Left lung (tissue), 10 donors: ENCODE results near the gene TMEM54. TPM values are rescaled to one million over a fixed set of nuclear protein-coding genes. Genes with fewer than 3 reads are reported as not detected.

ENCODE experiments used
- ATAC-seq: fragments of 200-7000 bp; cut with Tn5 transposase; one replicate; pipeline ENCODE4 v1.9.1; 2020; ENCODE audit warnings: moderate library complexity
- DNase-seq, 4 donors: peaks; one replicate each; pipeline ENCODE4 v3.0.0-alpha.2; 2013 to 2020
- H3K27ac ChIP-seq, 2 donors: fragments of 200-600 bp; sonication (generic) in 1 of 2; one replicate each; pipeline versions ENCODE4 v1.5.0 to v1.8.0; 2020 to 2021
- H3K27me3 ChIP-seq, 2 donors: fragments of 200-600 bp; sonication (generic) in 1 of 2; one replicate each; pipeline versions ENCODE4 v1.5.0 to v1.8.0; 2020 to 2021
- H3K36me3 ChIP-seq, 2 donors: fragments of 200-600 bp; sonication (generic) in 1 of 2; one replicate each; pipeline versions ENCODE4 v1.5.0 to v1.8.0; 2020 to 2021
- H3K4me1 ChIP-seq, 2 donors: fragments of 200-600 bp; one replicate each; pipeline ENCODE4 v1.8.0; 2021
- H3K4me3 ChIP-seq, 2 donors: fragments of 200-600 bp; sonication (generic) in 1 of 2; one replicate each; pipeline versions ENCODE4 v1.5.0 to v1.8.0; 2020 to 2021; ENCODE audit warnings: mild to moderate bottlenecking in 1 of 2
- H3K9me3 ChIP-seq, 2 donors: fragments of 200-600 bp; sonication (generic) in 1 of 2; one replicate each; pipeline versions ENCODE4 v1.5.0 to v1.8.0; 2020 to 2021
- CTCF ChIP-seq, 2 donors: fragments of 200-600 bp; sonication (generic) in 1 of 2; IDR thresholded peaks; one replicate each; pipeline versions ENCODE4 v1.5.0 to v1.8.0; 2021; ENCODE audit warnings: antibody characterized with exemption in 2 of 2
- intact Hi-C, 2 donors: fragments of 100-400 bp; cut with DNase I; formaldehyde crosslinking; loops; one replicate each; pipeline versions ENCODE4 v1.11.2 to v1.14.2; 2022
- polyA plus RNA-seq, 6 donors: library from polyadenylated mRNA; unstranded; fragments of 120-200 nt; gene quantifications; one replicate each; pipeline ENCODE4 v1.2.1, GENCODE V29; 2013; ENCODE audit not compliant: insufficient read length in 6 of 6
- total RNA-seq, 2 donors: library from RNA; stranded (reverse); fragmentation: NEBNext Ultra II Directional; extraction: Animal tissue kit (Norgen Biotek cat#: 25700); gene quantifications; one replicate each; pipeline ENCODE4 v1.2.1, GENCODE V29; 2021
- donor health status: DM: no; HTN: yes; CAD: no.
- donor health status: DM: no; HTN: no; CAD: no.

Gene TMEM54
- total and polyA plus RNA-seq, 8 donors = 22.4 to 87.0 (median 23.1) TPM

DNA sequence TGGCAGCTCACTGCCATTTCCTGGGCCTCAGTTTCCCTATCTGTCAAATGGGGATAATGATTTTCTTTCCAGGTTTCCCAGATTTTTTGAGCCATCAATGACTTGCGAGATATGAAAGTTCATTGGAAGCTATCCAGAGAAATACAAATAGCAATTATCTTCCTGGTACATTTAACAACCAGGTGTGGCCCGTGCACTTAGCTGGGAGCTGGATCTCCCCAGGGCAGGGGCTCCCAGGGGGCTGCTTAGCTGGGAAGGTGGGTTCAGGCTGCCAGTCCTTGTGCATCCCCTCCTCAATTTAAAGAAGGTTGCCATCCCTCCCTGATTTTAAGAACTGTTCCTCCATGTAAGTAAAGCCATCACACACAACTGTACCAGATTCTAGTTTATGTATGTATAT lies 3.6 kb upstream of the TMEM54 start:
- no peak for TF ChIP-seq CTCF (IDR thresholded peaks at IDR 0.05)
- Histone ChIP-seq H3K27ac (no peak overlapping the region), H3K27me3 (peaks cover 5 to 54% of the 10 kb centered on the region in 2 donors), H3K36me3 (no peaks in the 10 kb centered on the region), H3K4me1 (peaks cover 7 to 11% of the 10 kb centered on the region in 2 donors), H3K9me3 (no peaks in the 10 kb centered on the region), H3K4me3 (no peak overlapping the region)
- intact Hi-C loops = no loop called here
- DNase-seq (no peak), ATAC-seq (no peak)

DNA sequence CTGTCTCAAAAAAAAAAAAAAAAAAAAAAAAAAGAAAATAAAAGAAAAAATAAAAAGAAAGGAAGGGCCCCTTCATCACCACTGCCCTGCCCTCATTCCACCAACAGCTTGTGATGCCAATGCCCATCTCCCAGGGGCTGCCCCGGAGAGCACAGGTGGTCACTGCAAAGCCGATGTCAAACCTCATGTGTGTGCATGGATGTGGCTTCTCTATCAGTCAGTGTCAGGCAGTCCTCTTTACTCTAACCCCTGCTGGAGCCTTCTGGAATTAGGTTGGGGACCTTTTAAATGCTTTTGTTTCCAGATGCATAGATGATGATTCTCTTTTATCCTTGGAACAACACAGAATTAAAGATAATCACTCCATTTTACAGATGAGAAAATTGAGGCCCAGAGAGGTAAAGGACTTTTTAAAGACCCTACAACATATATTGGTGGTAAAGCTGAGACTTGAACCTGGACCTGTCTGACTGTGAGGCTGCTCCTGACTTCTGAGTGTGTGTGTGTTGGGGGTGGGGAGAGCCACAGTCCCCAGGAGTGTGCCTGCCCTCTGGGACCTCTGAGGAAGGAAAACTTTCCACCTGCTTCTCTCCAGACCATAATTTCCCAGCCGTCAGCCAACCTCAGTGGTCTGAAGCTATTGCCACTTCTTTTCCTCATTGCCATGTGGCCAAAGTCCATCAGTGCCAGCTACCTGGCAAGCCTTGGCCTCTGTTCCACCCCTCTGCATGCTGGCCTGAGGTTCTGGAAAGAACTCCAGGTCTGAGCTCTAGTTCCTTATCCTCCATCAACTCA lies 3.0 kb upstream of the TMEM54 start:
- no peak overlapping the region for H3K27ac ChIP-seq
- H3K4me1 ChIP-seq = peaks cover 7 to 11% of the 10 kb centered on the region in 2 donors
- intact Hi-C loops = no loop called here
- no peak for TF ChIP-seq CTCF (IDR thresholded peaks at IDR 0.05)
- H3K9me3 ChIP-seq = no peaks in the 10 kb centered on the region
- DNase-seq (no peak), ATAC-seq (no peak)
- H3K36me3 ChIP-seq = no peaks in the 10 kb centered on the region
- no peak overlapping the region for H3K4me3 ChIP-seq
- peaks cover 5 to 57% of the 10 kb centered on the region in 2 donors for H3K27me3 ChIP-seq

DNA sequence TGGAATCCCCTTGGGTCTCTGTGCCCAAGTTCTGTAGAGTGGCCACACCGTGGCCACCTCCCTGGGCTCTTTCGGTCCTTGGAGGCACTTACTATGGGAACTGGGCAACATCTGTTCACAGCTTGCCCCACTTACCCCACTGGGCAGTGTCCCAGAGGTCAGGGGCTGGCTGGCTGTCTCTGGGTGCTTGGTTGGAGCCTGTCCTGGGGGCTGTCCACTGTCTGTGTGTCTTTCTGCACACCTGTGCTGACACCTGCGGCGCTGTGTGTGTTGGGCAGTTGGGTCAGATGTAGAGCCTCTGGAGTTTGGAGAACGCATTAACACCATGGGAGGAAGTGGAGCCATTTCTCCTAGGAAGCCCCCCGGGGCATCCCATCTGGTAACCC lies 1.3 kb upstream of the TMEM54 start:
- H3K27me3 ChIP-seq = peaks cover 5 to 61% of the 10 kb centered on the region in 2 donors
- H3K27ac ChIP-seq = no peak overlapping the region
- H3K4me3 ChIP-seq = no peak overlapping the region
- no peak for TF ChIP-seq CTCF (IDR thresholded peaks at IDR 0.05)
- peaks cover 7 to 11% of the 10 kb centered on the region in 2 donors for H3K4me1 ChIP-seq
- H3K36me3 ChIP-seq = no peaks in the 10 kb centered on the region
- ATAC-seq (no peak), DNase-seq (no peak)
- intact Hi-C loops = no loop called here
- H3K9me3 ChIP-seq = no peaks in the 10 kb centered on the region

- intact Hi-C loops = no loop called here
- DNase-seq = no peak
- Histone ChIP-seq H3K36me3 (no peaks in the 10 kb centered on the region), H3K4me1 (peaks cover 7 to 11% of the 10 kb centered on the region in 2 donors), H3K4me3 (peak overlapping the region; percentile 42 to 50), H3K27ac (no peak overlapping the region), H3K27me3 (peaks cover 5 to 61% of the 10 kb centered on the region in 2 donors), H3K9me3 (no peaks in the 10 kb centered on the region)
- no peak for ATAC-seq
- TF ChIP-seq CTCF (IDR thresholded peaks at IDR 0.05) = no peak
These were observed 790 bp upstream of the TMEM54 start for GRCh38 chr1:32901823-32902534.

DNA sequence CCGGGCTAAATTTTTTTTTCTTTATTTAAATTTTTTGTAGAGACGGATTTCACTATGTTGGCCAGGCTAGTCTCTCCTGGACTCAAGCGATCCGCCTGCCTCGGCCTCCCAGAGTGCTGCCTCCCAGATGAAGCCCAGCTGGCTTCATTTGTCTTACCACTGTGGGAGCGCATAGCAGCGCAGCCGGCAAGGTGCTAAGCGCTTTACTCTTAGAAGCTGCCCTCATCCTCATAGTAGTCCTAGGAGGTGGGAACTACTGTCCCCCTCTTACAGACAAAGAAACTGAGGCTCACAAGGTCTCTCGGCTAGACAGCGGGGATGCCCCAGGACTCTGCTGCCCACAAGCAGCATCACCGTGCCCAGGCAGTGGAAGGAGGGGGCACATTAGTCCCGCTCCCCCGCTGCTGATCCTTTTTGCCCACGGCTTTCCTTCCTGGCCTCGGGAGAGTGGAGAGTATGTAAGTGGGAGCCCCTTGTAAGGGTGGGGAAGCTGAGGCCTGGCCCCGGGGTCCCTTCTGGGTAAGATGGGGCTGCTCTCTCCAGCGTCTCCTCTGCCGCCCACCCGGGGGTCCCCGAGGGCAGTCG lies 726 bp downstream of the TMEM54 start:
- Histone ChIP-seq H3K27ac (no peak overlapping the region), H3K9me3 (no peaks in the 10 kb centered on the region), H3K36me3 (no peaks in the 10 kb centered on the region), H3K4me1 (peaks cover 7 to 11% of the 10 kb centered on the region in 2 donors), H3K4me3 (peak overlapping the region; percentile 47 to 50), H3K27me3 (peaks cover 5 to 61% of the 10 kb centered on the region in 2 donors)
- TF ChIP-seq CTCF (IDR thresholded peaks at IDR 0.05) = no peak
- DNase-seq = peak in 1 of 4 donors; percentile 53
- ATAC-seq = peak; percentile 6
- intact Hi-C loops = no loop called here
